Tibial nerve (tissue), 4 donors: ENCODE results near the gene SMAD3. TPM values are rescaled to one million over a fixed set of nuclear protein-coding genes. Genes with fewer than 3 reads are reported as not detected.

Experiments used
- DNase-seq, 2 donors: peaks; one replicate each; pipeline ENCODE4 v3.0.0-alpha.2; 2019; ENCODE audit warnings: low spot score in 2 of 2
- H3K27ac ChIP-seq, 4 donors: fragments of 200-600 bp; sonication (generic) in 3 of 4; one replicate each; pipeline ENCODE4 v1.5.1; 2017 to 2019; ENCODE audit warnings: mild to moderate bottlenecking in 1 of 4
- H3K27me3 ChIP-seq, 2 donors: fragments of 200-600 bp; sonication (generic) in 1 of 2; one replicate each; pipeline versions ENCODE4 v1.5.1 to v1.6.0; 2017 to 2019
- H3K36me3 ChIP-seq, 3 donors: fragments of 200-600 bp; sonication (generic); one replicate each; pipeline ENCODE4 v1.5.1; 2018 to 2019
- H3K4me1 ChIP-seq, 4 donors: fragments of 200-600 bp; sonication (generic) in 3 of 4; one replicate each; pipeline ENCODE4 v1.5.1; 2017 to 2019
- H3K4me3 ChIP-seq, 4 donors: fragments of 200-600 bp; sonication (generic) in 3 of 4; one replicate each; pipeline ENCODE4 v1.5.1; 2017 to 2019; ENCODE audit warnings: mild to moderate bottlenecking in 1 of 4, moderate library complexity in 1 of 4
- H3K9me3 ChIP-seq, 4 donors: fragments of 200-600 bp; sonication (generic) in 3 of 4; one replicate each; pipeline ENCODE4 v1.5.1; 2017 to 2019
- EP300 ChIP-seq, 2 donors: sonication (generic); formaldehyde crosslinking; IDR thresholded peaks; one replicate each; pipeline ENCODE4 v1.6.1; 2017; ENCODE audit warnings: antibody characterized with exemption in 2 of 2, mild to moderate bottlenecking in 1 of 2
- POLR2A ChIP-seq, 2 donors: fragments of 450-650 bp; IDR thresholded peaks; one replicate each; pipeline ENCODE4 v1.6.1; 2017; ENCODE audit warnings: antibody characterized with exemption in 2 of 2, mild to moderate bottlenecking in 2 of 2, moderate library complexity in 2 of 2
- WGBS, 2 donors: methylation state at CpG; one replicate each; pipeline ENCODE4 v1.1.5; 2018; 5-methylcytosine and 5-hydroxymethylcytosine counted together
- total RNA-seq, 4 donors: library from RNA; depleted of rRNA; stranded (reverse); fragments of >200 nt; gene quantifications; one replicate each; pipeline ENCODE4 v1.1.0, GENCODE V29; 2016
- TF ChIP-seq, protein P1 (sequence below), 5 experiments: fragments of 200-600 bp in 3 of 5; fragments of 450-650 bp in 2 of 5; sonication (generic) in 3 of 5; IDR thresholded peaks; one replicate each; pipeline ENCODE4 v1.5.1; 2016 to 2019; ENCODE audit warnings: antibody characterized with exemption in 5 of 5, mild to moderate bottlenecking in 3 of 5, moderate library complexity in 2 of 5

SMAD3 gene
- total RNA-seq, 4 donors from 2014 or later = 36.3 to 68.6 (median 44.1) TPM

DNA sequence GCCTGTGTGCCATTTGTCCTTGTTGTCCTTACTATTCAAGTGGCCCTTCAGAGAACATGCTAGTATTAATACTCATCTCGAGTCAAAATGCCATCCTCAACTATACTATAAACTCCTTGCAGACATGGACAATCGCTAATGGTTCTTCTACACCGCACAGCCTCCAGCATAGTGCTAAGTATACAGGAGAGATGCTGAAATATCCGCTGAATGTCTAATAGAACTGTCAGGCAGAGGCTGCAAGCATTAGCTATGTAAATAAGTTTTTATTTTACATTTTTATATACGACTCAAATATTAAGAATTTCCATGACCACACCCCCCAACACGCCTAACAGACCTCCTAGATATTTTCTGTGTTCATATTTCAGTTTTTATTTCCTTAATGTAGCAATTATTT lies 149.7 kb downstream of the SMAD3 start:
- Histone ChIP-seq H3K4me1 (no peaks in the 10 kb centered on the region), H3K4me3 (no peak overlapping the region), H3K27me3 (no peaks in the 10 kb centered on the region), H3K9me3 (no peaks in the 10 kb centered on the region), H3K36me3 (peaks cover 0 to 16% (median 0%) of the 10 kb centered on the region in 3 donors), H3K27ac (no peak overlapping the region)
- TF ChIP-seq, protein P1, sequence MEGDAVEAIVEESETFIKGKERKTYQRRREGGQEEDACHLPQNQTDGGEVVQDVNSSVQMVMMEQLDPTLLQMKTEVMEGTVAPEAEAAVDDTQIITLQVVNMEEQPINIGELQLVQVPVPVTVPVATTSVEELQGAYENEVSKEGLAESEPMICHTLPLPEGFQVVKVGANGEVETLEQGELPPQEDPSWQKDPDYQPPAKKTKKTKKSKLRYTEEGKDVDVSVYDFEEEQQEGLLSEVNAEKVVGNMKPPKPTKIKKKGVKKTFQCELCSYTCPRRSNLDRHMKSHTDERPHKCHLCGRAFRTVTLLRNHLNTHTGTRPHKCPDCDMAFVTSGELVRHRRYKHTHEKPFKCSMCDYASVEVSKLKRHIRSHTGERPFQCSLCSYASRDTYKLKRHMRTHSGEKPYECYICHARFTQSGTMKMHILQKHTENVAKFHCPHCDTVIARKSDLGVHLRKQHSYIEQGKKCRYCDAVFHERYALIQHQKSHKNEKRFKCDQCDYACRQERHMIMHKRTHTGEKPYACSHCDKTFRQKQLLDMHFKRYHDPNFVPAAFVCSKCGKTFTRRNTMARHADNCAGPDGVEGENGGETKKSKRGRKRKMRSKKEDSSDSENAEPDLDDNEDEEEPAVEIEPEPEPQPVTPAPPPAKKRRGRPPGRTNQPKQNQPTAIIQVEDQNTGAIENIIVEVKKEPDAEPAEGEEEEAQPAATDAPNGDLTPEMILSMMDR (IDR thresholded peaks at IDR 0.05) = no peak
- TF ChIP-seq POLR2A (IDR thresholded peaks at IDR 0.05) (no peak), EP300 (IDR thresholded peaks at IDR 0.05) (no peak)
- 89 to 94% methylated on average over 6 of the region's 6 CpGs for WGBS, 2 donors
- DNase-seq = no peak

DNA sequence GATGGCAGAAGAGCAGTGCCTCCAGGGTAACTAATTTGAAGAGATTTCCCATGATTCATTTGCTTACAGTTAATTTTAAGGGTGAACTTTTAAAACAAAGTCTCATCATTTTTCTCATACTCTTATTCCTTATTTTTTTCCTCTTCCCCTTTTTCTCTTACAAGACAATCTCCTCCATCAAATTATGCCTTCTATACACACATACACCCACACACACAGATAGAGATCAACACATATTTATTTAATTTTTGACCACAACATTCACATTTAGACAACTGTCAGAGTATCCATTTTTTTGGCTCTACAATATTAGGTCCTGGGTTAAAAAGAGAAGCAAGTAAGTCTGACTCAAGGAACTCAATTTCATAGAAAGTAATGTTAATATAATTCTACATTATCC lies 151.5 kb downstream of the SMAD3 start:
- no peaks in the 10 kb centered on the region for H3K4me1 ChIP-seq
- H3K4me3 ChIP-seq = no peak overlapping the region
- H3K36me3 ChIP-seq = peaks cover 0 to 19% (median 0%) of the 10 kb centered on the region in 3 donors
- H3K9me3 ChIP-seq = no peaks in the 10 kb centered on the region
- TF ChIP-seq, protein P1 (IDR thresholded peaks at IDR 0.05) = no peak
- TF ChIP-seq EP300 (IDR thresholded peaks at IDR 0.05) = no peak
- no peak for TF ChIP-seq POLR2A (IDR thresholded peaks at IDR 0.05)
- H3K27me3 ChIP-seq = no peaks in the 10 kb centered on the region
- no peak overlapping the region for H3K27ac ChIP-seq
- DNase-seq = no peak

DNA sequence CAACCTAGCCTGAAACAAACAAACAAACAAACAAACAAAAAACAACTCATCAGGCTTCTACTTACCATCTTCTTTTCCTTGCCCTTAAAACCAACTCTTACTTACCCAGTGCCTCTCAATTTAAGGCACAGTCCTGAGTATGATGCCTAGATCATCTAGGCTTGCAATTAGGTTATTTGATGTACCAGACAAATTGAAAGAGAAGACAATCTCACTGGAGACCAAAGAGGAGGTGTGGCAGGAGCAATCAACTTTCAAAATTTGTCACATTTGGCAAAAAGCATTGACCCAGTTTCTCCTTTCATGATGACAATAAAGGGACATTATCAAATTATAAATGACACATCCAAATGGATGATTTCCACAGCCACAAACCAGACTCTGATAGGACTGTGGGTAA lies 153.0 kb downstream of the SMAD3 start:
- TF ChIP-seq POLR2A (IDR thresholded peaks at IDR 0.05) (no peak), EP300 (IDR thresholded peaks at IDR 0.05) (no peak)
- TF ChIP-seq, protein P1 (IDR thresholded peaks at IDR 0.05) = no peak
- DNase-seq = no peak
- peaks cover 0 to 19% (median 0%) of the 10 kb centered on the region in 3 donors for H3K36me3 ChIP-seq
- H3K27me3 ChIP-seq = no peaks in the 10 kb centered on the region
- no peak overlapping the region for H3K27ac ChIP-seq
- no peak overlapping the region for H3K4me3 ChIP-seq
- no peaks in the 10 kb centered on the region for H3K4me1 ChIP-seq
- H3K9me3 ChIP-seq = no peaks in the 10 kb centered on the region

GRCh38 chr15:67219288-67219687 lies 153.9 kb downstream of the SMAD3 start:
- Histone ChIP-seq H3K9me3 (no peaks in the 10 kb centered on the region), H3K27me3 (no peaks in the 10 kb centered on the region), H3K36me3 (peaks cover 0 to 17% (median 0%) of the 10 kb centered on the region in 3 donors), H3K27ac (no peak overlapping the region), H3K4me3 (no peak overlapping the region), H3K4me1 (no peaks in the 10 kb centered on the region)
- DNase-seq = no peak
- no peak for TF ChIP-seq EP300 (IDR thresholded peaks at IDR 0.05)
- no peak for TF ChIP-seq POLR2A (IDR thresholded peaks at IDR 0.05)
- TF ChIP-seq, protein P1 (IDR thresholded peaks at IDR 0.05) = no peak
- 96 to 100% methylated on average over 2 of the region's 2 CpGs for WGBS, 2 donors

DNA sequence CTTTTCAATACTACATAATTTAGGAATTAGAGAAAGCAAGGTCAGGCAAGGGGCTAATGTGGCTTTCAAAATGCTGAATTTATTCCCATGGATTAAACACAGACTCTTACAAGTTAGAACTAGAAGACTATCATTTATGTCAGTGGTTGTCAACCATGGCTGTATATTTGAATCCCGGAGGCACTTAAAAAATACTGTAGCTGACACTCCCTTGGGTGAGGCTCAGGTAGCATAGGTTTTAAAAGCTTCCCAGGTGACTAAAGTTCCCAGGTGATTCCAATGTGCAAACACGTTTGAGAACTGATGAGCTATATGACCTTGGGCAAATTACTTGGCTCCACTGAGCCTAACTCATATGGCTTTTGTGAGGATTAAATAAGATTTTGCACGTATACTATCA lies 159.5 kb downstream of the SMAD3 start:
- DNase-seq = no peak
- TF ChIP-seq POLR2A (IDR thresholded peaks at IDR 0.05) (no peak), EP300 (IDR thresholded peaks at IDR 0.05) (no peak)
- TF ChIP-seq, protein P1 (IDR thresholded peaks at IDR 0.05) = no peak
- H3K27me3 ChIP-seq = no peaks in the 10 kb centered on the region
- H3K36me3 ChIP-seq = peaks cover 0 to 19% (median 0%) of the 10 kb centered on the region in 3 donors
- no peaks in the 10 kb centered on the region for H3K4me1 ChIP-seq
- H3K27ac ChIP-seq = no peak overlapping the region
- WGBS, 2 donors = 93 to 94% methylated on average over 3 of the region's 3 CpGs
- no peak overlapping the region for H3K4me3 ChIP-seq
- no peaks in the 10 kb centered on the region for H3K9me3 ChIP-seq
